Activated T-cell treated with anti-CD3 and anti-CD28 coated beads, Interleukin-2, amount 50 U/mL, for 4 hours (primary cell): ENCODE data around the gene CYP4F22. TPM values are rescaled to one million over a fixed set of nuclear protein-coding genes. Genes with fewer than 3 reads are reported as not detected.
"Not testable (repeated sequence)": the region's sequence is repeated elsewhere in the genome, so short reads cannot be mapped to it uniquely, and the experiment has no call there.

Experiments used
- ATAC-seq, 2 donors: fragments of 200-7000 bp; cut with Tn5 transposase; one replicate each; pipeline ENCODE4 v1.10.0; 2021
- DNase-seq: peaks from one replicate; pipeline ENCODE4 v3.0.0-alpha.2; 2020
- H3K27me3 Mint-ChIP-seq: one replicate; pipeline ENCODE4 v1.8.0; 2021; ENCODE audit warnings: low read depth, mixed read lengths
- H3K36me3 Mint-ChIP-seq: one replicate; pipeline ENCODE4 v1.8.0; 2022; ENCODE audit warnings: mixed read lengths; ENCODE audit not compliant: insufficient read depth
- H3K4me1 Mint-ChIP-seq: one replicate; pipeline ENCODE4 v1.8.0; 2021; ENCODE audit warnings: low read depth, mixed read lengths
- H3K4me3 Mint-ChIP-seq: one replicate; pipeline ENCODE4 v1.8.0; 2021; ENCODE audit warnings: mild to moderate bottlenecking, moderate library complexity, mixed read lengths
- H3K9me3 Mint-ChIP-seq: one replicate; pipeline ENCODE4 v1.8.0; 2021; ENCODE audit warnings: mixed read lengths
- total RNA-seq, 3 donors: library from RNA; stranded (reverse); gene quantifications; one replicate each; pipeline ENCODE4 v1.2.1, GENCODE V29; 2021

Gene CYP4F22
- total RNA-seq, 3 donors from 2014 or later, result 0.57 to 0.82 (median 0.78) TPM

DNA sequence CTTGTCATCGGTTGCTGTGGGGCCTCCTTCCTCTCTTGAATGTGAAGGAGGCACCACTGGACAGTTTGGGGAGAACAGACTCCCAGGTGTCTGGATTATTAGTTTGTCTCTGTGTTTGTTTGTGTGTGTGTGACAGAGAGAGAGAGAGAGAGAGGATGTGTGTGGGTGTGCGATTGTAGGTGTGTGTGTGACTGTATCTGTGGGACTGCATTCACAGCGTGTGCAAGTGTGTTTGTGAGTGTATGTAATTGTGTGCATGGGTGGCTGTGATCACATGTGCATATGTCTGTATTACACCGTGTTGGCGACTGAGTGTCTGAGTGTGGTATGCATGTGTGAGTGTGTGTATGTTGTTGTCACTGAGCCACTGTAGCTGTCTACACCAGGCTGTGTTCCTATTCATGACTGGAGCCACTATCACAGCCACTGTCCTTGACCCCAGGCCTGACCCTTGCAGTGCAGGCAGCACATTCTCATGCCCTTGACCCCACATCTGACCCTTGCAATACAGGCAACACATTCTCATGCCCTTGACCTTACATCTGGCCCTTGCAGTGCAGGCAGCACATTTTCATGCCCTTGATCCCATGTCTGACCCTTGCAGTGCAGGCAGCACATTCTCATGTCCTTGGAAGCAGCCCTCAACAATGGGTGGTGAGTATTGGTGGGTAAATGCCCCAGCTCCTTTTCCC, 81.6 kb downstream of the CYP4F22 start:
- Mint-ChIP-seq H3K4me3 (no peak overlapping the region), H3K4me1 (no peaks in the 10 kb centered on the region), H3K9me3 (no peaks in the 10 kb centered on the region), H3K36me3 (no peaks in the 10 kb centered on the region), H3K27me3 (peaks cover 36% of the 10 kb centered on the region)
- DNase-seq, result no peak
- ATAC-seq, result no peak

DNA sequence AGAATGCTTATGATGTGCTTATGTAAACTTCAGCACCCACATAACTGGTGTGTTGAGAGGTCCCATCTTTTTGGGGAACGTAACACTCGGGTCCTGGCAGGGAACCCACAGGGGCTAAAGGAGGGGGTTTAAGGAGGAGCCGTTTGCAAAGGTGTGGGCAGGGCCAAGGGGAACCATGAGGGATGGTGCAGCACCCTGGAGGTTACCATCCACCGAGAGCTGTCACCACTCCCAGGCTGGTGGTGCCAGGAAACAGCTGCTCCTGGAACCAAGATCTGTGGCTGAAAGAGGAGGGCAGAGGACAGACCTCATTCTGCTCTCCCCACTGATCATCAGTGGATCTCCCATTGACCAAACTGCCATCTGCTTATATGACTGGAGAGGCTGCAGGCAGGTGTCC, 83.5 kb downstream of the CYP4F22 start:
- ATAC-seq (no peak), DNase-seq (no peak)
- H3K4me3 Mint-ChIP-seq, result no peak overlapping the region
- H3K9me3 Mint-ChIP-seq, result peaks cover 7% of the 10 kb centered on the region
- H3K27me3 Mint-ChIP-seq, result peaks cover 50% of the 10 kb centered on the region
- H3K36me3 Mint-ChIP-seq, result no peaks in the 10 kb centered on the region
- H3K4me1 Mint-ChIP-seq, result no peaks in the 10 kb centered on the region

- H3K27me3 Mint-ChIP-seq, result peaks cover 52% of the 10 kb centered on the region
- not testable (repeated sequence) for H3K36me3 Mint-ChIP-seq, H3K4me1 Mint-ChIP-seq, ATAC-seq, DNase-seq, H3K4me3 Mint-ChIP-seq, H3K9me3 Mint-ChIP-seq
Measured at GRCh38 chr19:15592506-15592905, 84.2 kb downstream of the CYP4F22 start.

GRCh38 chr19:15593766-15594165, 85.4 kb downstream of the CYP4F22 start:
- H3K4me3 Mint-ChIP-seq, DNase-seq, ATAC-seq, H3K36me3 Mint-ChIP-seq, H3K4me1 Mint-ChIP-seq, H3K9me3 Mint-ChIP-seq: not testable (repeated sequence)
- peaks cover 43% of the 10 kb centered on the region for H3K27me3 Mint-ChIP-seq

- H3K36me3 Mint-ChIP-seq, result no peaks in the 10 kb centered on the region
- H3K4me3 Mint-ChIP-seq, result no peak overlapping the region
- ATAC-seq (no peak), DNase-seq (no peak)
- no peaks in the 10 kb centered on the region for H3K4me1 Mint-ChIP-seq
- H3K27me3 Mint-ChIP-seq, result peaks cover 41% of the 10 kb centered on the region
- peaks cover 8% of the 10 kb centered on the region for H3K9me3 Mint-ChIP-seq
Measured at GRCh38 chr19:15595069-15595468, 86.7 kb downstream of the CYP4F22 start.

Other genes starting within 250 kb of the CYP4F22 start
- 100 to 1,000 TPM; 102 to 113 (median 112) TPM for gene BRD4, start 176.0 kb upstream of the CYP4F22 start, total RNA-seq
- 10 to 100 TPM; 83.0 to 88.8 (median 88.0) TPM for gene AKAP8, start 128.7 kb upstream of the CYP4F22 start, total RNA-seq
- 10 to 100 TPM; 65.3 to 67.6 (median 65.5) TPM for gene AKAP8L, start 89.5 kb upstream of the CYP4F22 start, total RNA-seq
- 10 to 100 TPM; 50.5 to 54.4 (median 53.8) TPM for gene WIZ, start 58.6 kb upstream of the CYP4F22 start, total RNA-seq
- 100 to 1,000 TPM in 2 of 3 donors, 10 to 100 TPM in 1; 91.0 to 112 (median 106) TPM for gene RASAL3, start 44.0 kb upstream of the CYP4F22 start, total RNA-seq
- under 1 TPM in 1 of 3 donors, not detected in 2; 0.08 TPM for gene PGLYRP2, start 29.0 kb upstream of the CYP4F22 start, total RNA-seq
- not detected for gene CYP4F8, start 106.7 kb downstream of the CYP4F22 start, total RNA-seq
- gene CYP4F3, start 132.4 kb downstream of the CYP4F22 start, total RNA-seq, result under 1 TPM in 2 of 3 donors, not detected in 1; 0.08 to 0.18 TPM
- not detected for gene CYP4F12, start 164.6 kb downstream of the CYP4F22 start, total RNA-seq
- gene OR10H2, start 219.5 kb downstream of the CYP4F22 start, total RNA-seq, result not detected
- gene OR10H3, start 229.5 kb downstream of the CYP4F22 start, total RNA-seq, result not detected